C4-2B (cell line): ENCODE data around the gene POLE.

Source experiments
- ZFX ChIP-seq: fragments of 450-650 bp; IDR thresholded peaks from 2 replicates; pipeline ENCODE4 v1.6.1; 2017
- TF ChIP-seq, protein P1 (sequence below): fragments of 450-650 bp; conservative IDR thresholded peaks from 2 replicates; pipeline ENCODE4 v1.5.1; 2017; ENCODE audit warnings: mild to moderate bottlenecking

GRCh38 chr12:132640936-132641335 is 46.2 kb downstream of the POLE start:
- TF ChIP-seq, protein P1, sequence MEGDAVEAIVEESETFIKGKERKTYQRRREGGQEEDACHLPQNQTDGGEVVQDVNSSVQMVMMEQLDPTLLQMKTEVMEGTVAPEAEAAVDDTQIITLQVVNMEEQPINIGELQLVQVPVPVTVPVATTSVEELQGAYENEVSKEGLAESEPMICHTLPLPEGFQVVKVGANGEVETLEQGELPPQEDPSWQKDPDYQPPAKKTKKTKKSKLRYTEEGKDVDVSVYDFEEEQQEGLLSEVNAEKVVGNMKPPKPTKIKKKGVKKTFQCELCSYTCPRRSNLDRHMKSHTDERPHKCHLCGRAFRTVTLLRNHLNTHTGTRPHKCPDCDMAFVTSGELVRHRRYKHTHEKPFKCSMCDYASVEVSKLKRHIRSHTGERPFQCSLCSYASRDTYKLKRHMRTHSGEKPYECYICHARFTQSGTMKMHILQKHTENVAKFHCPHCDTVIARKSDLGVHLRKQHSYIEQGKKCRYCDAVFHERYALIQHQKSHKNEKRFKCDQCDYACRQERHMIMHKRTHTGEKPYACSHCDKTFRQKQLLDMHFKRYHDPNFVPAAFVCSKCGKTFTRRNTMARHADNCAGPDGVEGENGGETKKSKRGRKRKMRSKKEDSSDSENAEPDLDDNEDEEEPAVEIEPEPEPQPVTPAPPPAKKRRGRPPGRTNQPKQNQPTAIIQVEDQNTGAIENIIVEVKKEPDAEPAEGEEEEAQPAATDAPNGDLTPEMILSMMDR: no peak
- no peak for TF ChIP-seq ZFX
